ENCODE results near the gene OR10A4. TPM values are rescaled to one million over a fixed set of nuclear protein-coding genes. Genes with fewer than 3 reads are reported as not detected.

Gene OR10A4
- polyA plus RNA-seq, 1 donor from 2014 or later = not detected

DNA sequence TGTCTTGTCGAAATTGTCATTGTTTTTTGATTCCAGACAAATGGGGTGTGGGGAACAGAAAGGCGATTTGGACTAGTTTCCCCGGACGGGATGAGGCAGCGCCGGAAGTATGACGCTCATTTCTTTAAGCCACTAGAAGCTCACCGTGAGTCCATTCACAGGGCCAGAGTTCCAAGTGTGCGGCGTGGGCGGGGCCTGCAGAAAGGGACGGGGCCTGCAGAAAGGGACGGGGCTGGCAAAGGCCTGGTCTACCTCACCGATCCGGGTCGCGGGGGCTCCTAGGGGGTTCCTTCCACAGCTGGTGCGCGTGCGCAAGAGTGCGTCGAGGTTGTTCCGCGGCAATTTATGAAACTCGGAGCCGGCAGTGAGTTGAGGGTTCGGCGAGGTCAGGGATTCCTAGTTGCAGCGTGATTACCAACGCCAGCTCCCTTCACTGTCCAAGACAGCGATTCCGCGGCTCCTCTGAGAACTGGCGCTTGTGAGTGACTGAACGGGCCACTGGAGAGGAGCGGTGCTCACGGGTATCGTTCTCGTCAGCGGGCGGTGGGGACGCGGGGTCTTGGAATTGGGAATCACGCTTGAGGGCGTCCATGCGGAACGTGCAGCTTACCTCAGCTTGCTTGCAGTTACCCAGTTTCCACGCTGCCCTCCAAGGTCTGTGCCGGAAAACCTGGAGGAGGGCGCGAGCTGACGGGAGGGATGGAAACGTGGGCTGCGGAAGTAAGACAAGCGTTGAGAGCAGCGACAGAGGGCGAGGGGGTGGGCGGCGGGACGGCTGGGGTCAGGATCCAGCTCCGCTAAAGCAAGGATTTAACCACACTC, 50.0 kb downstream of the OR10A4 start, which contains the start of gene ZNF215:
ZNF215 (plus strand) TSS at position 219 of the 822 bp plus-strand sequence. CDS start 5,847 bp downstream, outside the sequence.
- Histone ChIP-seq H3K4me2 (ENCODE audit: low read length) (peak within 1 kb of the TSS; percentile 75), H3K36me3 (ENCODE audit: insufficient read depth, low read length) (no peaks in the 10 kb centered on the region), H3K9me3 (ENCODE audit: low read length) (no peaks in the 10 kb centered on the region), H3K9ac (ENCODE audit: low read length) (peak within 1 kb of the TSS; percentile 51), H3K9me2 (ENCODE audit: insufficient read depth, low read length) (no peaks in the 10 kb centered on the region), H3K27ac (ENCODE audit: low read length) (no peak within 1 kb of the TSS), H2AFZ (ENCODE audit: low read depth, low read length) (peak within 1 kb of the TSS; percentile 87), H3K4me3 (ENCODE audit: low read length) (peak within 1 kb of the TSS; percentile 78), H3K79me2 (replicated peaks; ENCODE audit: insufficient read depth, low read length) (no peaks in the 10 kb centered on the region), H3K27me3 (ENCODE audit: insufficient read depth, low read depth, low read length) (peaks cover 4% of the 10 kb centered on the region), H3F3A (ENCODE audit: insufficient read depth, low read length, poor library complexity, severe bottlenecking) (no peaks in the 10 kb centered on the region), H4K20me1 (ENCODE audit: insufficient read depth) (no peaks in the 10 kb centered on the region)
- TF ChIP-seq REST (IDR thresholded peaks at IDR 0.05; ENCODE audit: borderline replicate concordance) (no peak), MXI1 (conservative IDR thresholded peaks at IDR 0.05; ENCODE audit: poor library complexity, severe bottlenecking) (peak; percentile 93)

DNA sequence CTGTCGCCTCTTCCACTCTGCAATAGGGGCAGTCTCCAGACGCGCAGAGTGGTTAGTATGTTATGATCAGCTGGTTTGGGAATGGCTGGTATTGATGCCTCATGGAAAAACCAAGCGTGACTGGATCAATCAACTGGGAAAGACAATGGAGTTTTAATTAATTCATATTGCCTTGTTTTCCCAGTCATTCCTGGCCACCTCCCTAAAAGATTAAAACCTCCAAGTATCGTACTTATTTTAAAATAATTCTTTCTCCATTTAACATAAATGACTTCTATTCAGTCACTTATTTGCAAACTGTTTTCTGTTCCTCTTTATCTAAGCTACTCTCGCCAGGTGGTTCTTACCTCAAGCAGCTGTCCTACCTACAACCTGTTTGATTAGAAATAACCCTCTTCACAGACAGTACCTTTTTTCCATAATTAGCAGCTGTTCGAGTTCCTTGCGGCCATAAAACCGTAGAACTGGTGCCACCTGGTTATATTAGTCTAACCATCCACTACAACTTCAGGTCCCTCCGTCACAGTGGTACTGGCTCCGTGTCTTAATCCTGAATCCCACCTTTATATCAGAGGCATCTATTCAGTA, 50.7 kb downstream of the OR10A4 start:
- Histone ChIP-seq H3K4me2 (ENCODE audit: low read length) (peak overlapping the region; percentile 75), H3K9me2 (ENCODE audit: insufficient read depth, low read length) (no peaks in the 10 kb centered on the region), H3F3A (ENCODE audit: insufficient read depth, low read length, poor library complexity, severe bottlenecking) (no peaks in the 10 kb centered on the region), H4K20me1 (ENCODE audit: insufficient read depth) (no peaks in the 10 kb centered on the region), H3K79me2 (replicated peaks; ENCODE audit: insufficient read depth, low read length) (no peaks in the 10 kb centered on the region), H3K9ac (ENCODE audit: low read length) (peak overlapping the region; percentile 51), H3K4me3 (ENCODE audit: low read length) (peak overlapping the region; percentile 78), H2AFZ (ENCODE audit: low read depth, low read length) (peak overlapping the region; percentile 87), H3K9me3 (ENCODE audit: low read length) (no peaks in the 10 kb centered on the region), H3K27me3 (ENCODE audit: insufficient read depth, low read depth, low read length) (peaks cover 4% of the 10 kb centered on the region), H3K36me3 (ENCODE audit: insufficient read depth, low read length) (no peaks in the 10 kb centered on the region), H3K27ac (ENCODE audit: low read length) (no peak overlapping the region)
- TF ChIP-seq POLR2AphosphoS5 (IDR thresholded peaks at IDR 0.05) (no peak), SMC3 (conservative IDR thresholded peaks at IDR 0.05; ENCODE audit: poor library complexity) (no peak), EP300 (conservative IDR thresholded peaks at IDR 0.05; ENCODE audit: poor library complexity, severe bottlenecking) (no peak), EZH2 (IDR thresholded peaks at IDR 0.05; ENCODE audit: borderline replicate concordance, insufficient read depth, low read length, poor library complexity, severe bottlenecking) (no peak), RAD21 (conservative IDR thresholded peaks at IDR 0.05) (no peak), TAF1 (IDR thresholded peaks at IDR 0.05; ENCODE audit: low read depth) (no peak), REST (IDR thresholded peaks at IDR 0.05; ENCODE audit: borderline replicate concordance) (no peak), MXI1 (conservative IDR thresholded peaks at IDR 0.05; ENCODE audit: poor library complexity, severe bottlenecking) (no peak)
- TF ChIP-seq, protein P1, sequence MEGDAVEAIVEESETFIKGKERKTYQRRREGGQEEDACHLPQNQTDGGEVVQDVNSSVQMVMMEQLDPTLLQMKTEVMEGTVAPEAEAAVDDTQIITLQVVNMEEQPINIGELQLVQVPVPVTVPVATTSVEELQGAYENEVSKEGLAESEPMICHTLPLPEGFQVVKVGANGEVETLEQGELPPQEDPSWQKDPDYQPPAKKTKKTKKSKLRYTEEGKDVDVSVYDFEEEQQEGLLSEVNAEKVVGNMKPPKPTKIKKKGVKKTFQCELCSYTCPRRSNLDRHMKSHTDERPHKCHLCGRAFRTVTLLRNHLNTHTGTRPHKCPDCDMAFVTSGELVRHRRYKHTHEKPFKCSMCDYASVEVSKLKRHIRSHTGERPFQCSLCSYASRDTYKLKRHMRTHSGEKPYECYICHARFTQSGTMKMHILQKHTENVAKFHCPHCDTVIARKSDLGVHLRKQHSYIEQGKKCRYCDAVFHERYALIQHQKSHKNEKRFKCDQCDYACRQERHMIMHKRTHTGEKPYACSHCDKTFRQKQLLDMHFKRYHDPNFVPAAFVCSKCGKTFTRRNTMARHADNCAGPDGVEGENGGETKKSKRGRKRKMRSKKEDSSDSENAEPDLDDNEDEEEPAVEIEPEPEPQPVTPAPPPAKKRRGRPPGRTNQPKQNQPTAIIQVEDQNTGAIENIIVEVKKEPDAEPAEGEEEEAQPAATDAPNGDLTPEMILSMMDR (IDR thresholded peaks at IDR 0.05; ENCODE audit: poor library complexity, severe bottlenecking) = no peak

Measured in neural cell (in vitro differentiated cells).